Fibroblast of villous mesenchyme (primary cell): ENCODE results near the gene CYB5R4. TPM values are rescaled to one million over a fixed set of nuclear protein-coding genes. Genes with fewer than 3 reads are reported as not detected.

ENCODE experiments used
- DNase-seq: peaks from one replicate; pipeline ENCODE4 v3.0.0-alpha.2; 2010; ENCODE audit warnings: low read depth
- H3K4me3 ChIP-seq: 2 replicates; pipeline ENCODE4 v1.5.1; 2011; ENCODE audit warnings: low read depth, mild to moderate bottlenecking, low read length
- total RNA-seq: library from RNA; depleted of rRNA; stranded (reverse); fragments of >200 nt; gene quantifications from 2 replicates; pipeline ENCODE4 v1.2.3, GENCODE V29; 2012
- TF ChIP-seq, protein P1 (sequence below): IDR thresholded peaks from 2 replicates; pipeline ENCODE4 v1.5.1; 2012; ENCODE audit warnings: low read depth, mild to moderate bottlenecking, low read length; ENCODE audit not compliant: insufficient read depth

CYB5R4 gene
- total RNA-seq, 1 donor = 9.9 TPM

DNA sequence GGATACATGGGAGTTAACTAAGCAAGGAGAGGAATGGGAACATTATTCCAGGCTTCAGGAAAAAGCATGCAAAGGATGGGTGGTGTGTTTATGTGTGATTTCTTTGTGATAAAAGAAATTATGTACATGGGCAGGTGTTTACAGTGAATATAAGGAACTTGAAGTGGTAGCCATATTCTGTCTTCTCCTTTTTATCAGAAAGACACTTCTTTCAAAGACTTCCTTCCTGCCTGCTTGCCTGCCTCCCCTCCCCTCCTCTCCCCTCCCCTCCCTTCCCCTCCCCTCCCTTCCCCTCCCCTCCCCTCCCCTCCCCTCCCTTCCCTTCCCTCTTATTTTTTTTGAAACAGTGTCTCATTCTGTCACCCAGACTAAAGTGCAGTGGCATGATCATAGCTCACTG lies 14.4 kb downstream of the CYB5R4 start:
- TF ChIP-seq, protein P1, sequence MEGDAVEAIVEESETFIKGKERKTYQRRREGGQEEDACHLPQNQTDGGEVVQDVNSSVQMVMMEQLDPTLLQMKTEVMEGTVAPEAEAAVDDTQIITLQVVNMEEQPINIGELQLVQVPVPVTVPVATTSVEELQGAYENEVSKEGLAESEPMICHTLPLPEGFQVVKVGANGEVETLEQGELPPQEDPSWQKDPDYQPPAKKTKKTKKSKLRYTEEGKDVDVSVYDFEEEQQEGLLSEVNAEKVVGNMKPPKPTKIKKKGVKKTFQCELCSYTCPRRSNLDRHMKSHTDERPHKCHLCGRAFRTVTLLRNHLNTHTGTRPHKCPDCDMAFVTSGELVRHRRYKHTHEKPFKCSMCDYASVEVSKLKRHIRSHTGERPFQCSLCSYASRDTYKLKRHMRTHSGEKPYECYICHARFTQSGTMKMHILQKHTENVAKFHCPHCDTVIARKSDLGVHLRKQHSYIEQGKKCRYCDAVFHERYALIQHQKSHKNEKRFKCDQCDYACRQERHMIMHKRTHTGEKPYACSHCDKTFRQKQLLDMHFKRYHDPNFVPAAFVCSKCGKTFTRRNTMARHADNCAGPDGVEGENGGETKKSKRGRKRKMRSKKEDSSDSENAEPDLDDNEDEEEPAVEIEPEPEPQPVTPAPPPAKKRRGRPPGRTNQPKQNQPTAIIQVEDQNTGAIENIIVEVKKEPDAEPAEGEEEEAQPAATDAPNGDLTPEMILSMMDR = no peak
- no peak for DNase-seq
- H3K4me3 ChIP-seq = no peak overlapping the region

- no peak for DNase-seq
- TF ChIP-seq, protein P1 = no peak
- H3K4me3 ChIP-seq = no peak overlapping the region
Measured at GRCh38 chr6:83875843-83876242, 16.4 kb downstream of the CYB5R4 start.

DNA sequence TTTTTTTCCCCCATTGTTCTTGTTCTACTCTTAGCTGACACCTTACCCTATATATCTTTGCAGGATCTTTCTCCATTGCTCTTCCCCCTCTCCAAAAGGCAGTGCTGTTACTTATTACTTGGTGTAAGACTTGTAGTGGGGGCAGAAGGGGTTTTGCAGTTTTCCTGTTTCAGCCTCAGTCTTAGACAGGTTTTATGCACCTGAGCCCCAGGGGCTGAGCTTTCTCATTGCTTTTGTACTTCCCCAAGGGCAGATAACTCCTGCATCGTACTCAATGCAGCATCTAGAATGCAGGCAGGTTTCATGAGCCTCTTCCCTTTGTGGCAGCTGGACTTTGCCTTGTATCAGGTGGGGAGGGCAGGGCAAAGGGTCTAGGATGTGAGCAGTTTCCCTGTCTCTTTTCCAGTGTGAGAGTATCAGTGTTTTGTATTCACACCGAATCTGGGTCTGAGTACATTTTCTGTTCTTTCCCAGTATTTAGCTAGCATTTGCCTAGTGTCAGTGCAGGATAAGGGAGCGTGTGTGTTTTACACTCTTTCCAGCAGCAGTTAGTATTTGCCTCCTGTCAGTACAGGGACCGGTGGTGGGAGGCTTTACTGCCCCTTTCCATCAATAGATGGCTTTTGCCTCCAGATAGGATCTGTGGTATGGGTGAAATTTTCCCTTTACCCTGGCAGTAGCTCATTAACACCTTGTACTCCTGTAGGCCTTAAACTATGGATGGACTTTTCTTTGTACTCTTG lies 19.6 kb downstream of the CYB5R4 start:
- TF ChIP-seq, protein P1 = no peak
- no peak for DNase-seq
- no peak overlapping the region for H3K4me3 ChIP-seq

DNA sequence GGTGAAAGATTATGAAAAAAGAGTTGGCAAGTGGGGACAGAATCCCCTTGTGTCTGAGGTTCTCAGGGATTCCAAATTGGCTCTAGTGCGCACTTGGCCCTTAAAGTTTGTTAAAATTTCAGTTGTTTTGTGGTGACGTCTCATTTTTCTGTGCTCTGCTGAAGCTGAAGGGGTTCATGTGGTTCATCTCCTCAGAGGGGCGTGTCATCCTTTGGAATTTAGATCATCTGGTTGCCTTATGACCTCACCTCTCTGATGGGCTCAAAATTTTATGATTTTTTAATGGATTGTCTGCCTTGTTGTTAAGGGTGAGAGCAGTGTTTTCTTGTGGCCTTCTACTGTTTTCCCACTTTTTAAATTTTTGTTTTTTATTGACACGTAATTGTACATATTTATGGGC lies 20.3 kb downstream of the CYB5R4 start:
- no peak overlapping the region for H3K4me3 ChIP-seq
- TF ChIP-seq, protein P1 = no peak
- DNase-seq = no peak

DNA sequence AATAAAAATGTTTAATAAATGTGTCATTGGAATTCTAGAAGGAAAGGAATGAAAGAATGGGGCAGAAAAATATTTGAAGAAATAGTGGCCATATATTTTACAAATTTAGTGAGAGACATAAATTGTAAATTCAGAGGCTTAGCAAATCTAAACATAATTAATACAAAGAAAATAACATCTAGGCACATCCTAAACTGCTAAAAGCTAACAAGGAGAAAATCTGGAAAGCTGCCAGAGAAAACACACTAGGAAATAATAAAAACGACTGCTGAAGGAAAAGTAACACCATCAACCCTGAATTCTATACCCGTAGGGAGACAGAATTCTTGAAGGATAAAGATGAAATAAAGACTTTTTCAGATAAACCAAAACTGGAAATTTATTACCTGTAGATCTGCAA lies 23.8 kb downstream of the CYB5R4 start:
- H3K4me3 ChIP-seq = no peak overlapping the region
- TF ChIP-seq, protein P1 = no peak
- no peak for DNase-seq

- peak; percentile 49 for DNase-seq
- no peak overlapping the region for H3K4me3 ChIP-seq
- TF ChIP-seq, protein P1 = peak; percentile 65
Measured at GRCh38 chr6:83884523-83884922, 25.0 kb downstream of the CYB5R4 start.

- TF ChIP-seq, protein P1 = no peak
Measured at GRCh38 chr6:83885984-83886383, 26.5 kb downstream of the CYB5R4 start.

More at GRCh38 chr6:83885984-83886383, 26.5 kb downstream of the CYB5R4 start:
- DNase-seq = no peak
- H3K4me3 ChIP-seq = no peak overlapping the region
